Gastrocnemius medialis (tissue), 4 donors: ENCODE measurements around the gene NLRC5. TPM values are rescaled to one million over a fixed set of nuclear protein-coding genes. Genes with fewer than 3 reads are reported as not detected.
"Not testable (repeated sequence)": the region's sequence is repeated elsewhere in the genome, so short reads cannot be mapped to it uniquely, and the experiment has no call there.

ENCODE experiments used
- ATAC-seq, 2 donors: fragments of 150-250 bp; one replicate each; pipeline ENCODE4 v1.9.1; 2016
- DNase-seq, 2 donors: peaks; one replicate each; pipeline ENCODE4 v3.0.0-alpha.2; 2019
- H3K27ac ChIP-seq, 4 donors: fragments of 200-600 bp; sonication (generic); 1 replicate in 1 of 4; 2 replicates in 3 of 4; pipeline ENCODE4 v1.5.1; 2016 to 2018; ENCODE audit warnings: mild to moderate bottlenecking in 2 of 4, moderate library complexity in 1 of 4
- H3K27me3 ChIP-seq, 3 donors: fragments of 200-600 bp; sonication (generic) in 2 of 3; 1 replicate in 1 of 3; 2 replicates in 2 of 3; pipeline versions ENCODE4 v1.5.1 to v1.6.0; 2016 to 2019; ENCODE audit warnings: mild to moderate bottlenecking in 1 of 3, moderate library complexity in 1 of 3
- H3K36me3 ChIP-seq, 2 donors: fragments of 200-600 bp; sonication (generic) in 1 of 2; one replicate each; pipeline ENCODE4 v1.5.1; 2017 to 2018
- H3K4me1 ChIP-seq, 2 donors: fragments of 200-600 bp; sonication (generic) in 1 of 2; one replicate each; pipeline ENCODE4 v1.5.1; 2016 to 2017; ENCODE audit warnings: mild to moderate bottlenecking in 2 of 2
- H3K4me3 ChIP-seq, 4 donors: fragments of 200-600 bp; sonication (generic) in 3 of 4; 1 replicate in 1 of 4; 2 replicates in 3 of 4; pipeline ENCODE4 v1.5.1; 2016 to 2019; ENCODE audit warnings: mild to moderate bottlenecking in 2 of 4
- H3K9me3 ChIP-seq, 3 donors: fragments of 200-600 bp; sonication (generic) in 2 of 3; 1 replicate in 1 of 3; 2 replicates in 2 of 3; pipeline ENCODE4 v1.5.1; 2016 to 2019
- CTCF ChIP-seq, 5 experiments: fragments of 450-650 bp in 3 of 5; fragments of 200-600 bp in 2 of 5; sonication (generic) in 2 of 5; IDR thresholded peaks in 4 of 5; conservative IDR thresholded peaks in 1 of 5; 1 replicate in 4 of 5; 2 replicates in 1 of 5; pipeline ENCODE4 v1.5.1; 2016 to 2019; ENCODE audit warnings: antibody characterized with exemption in 5 of 5, mild to moderate bottlenecking in 3 of 5, moderate library complexity in 3 of 5
- POLR2A ChIP-seq, 2 donors: fragments of 450-650 bp; IDR thresholded peaks; one replicate each; pipeline ENCODE4 v1.6.1; 2017; ENCODE audit warnings: antibody characterized with exemption in 2 of 2, mild to moderate bottlenecking in 2 of 2, moderate library complexity in 2 of 2
- in situ Hi-C, 4 donors: fragments of 200-750 bp; cut with MboI; loops; one replicate each; pipeline versions ENCODE4 v1.15.0 to v1.8.0; 2017; ENCODE audit warnings: low sequenced_read_pairs in 4 of 4
- intact Hi-C: fragments of 100-400 bp; cut with DNase I; formaldehyde crosslinking; loops from one replicate; pipeline ENCODE4 v1.15.1; 2023; ENCODE audit warnings: low total_unique reads
- total RNA-seq, 4 donors: library from RNA; depleted of rRNA; stranded (reverse); fragments of >200 nt; gene quantifications; one replicate each; pipeline versions ENCODE4 v1.1.0 to v1.2.3, GENCODE V29; 2016

NLRC5 gene
- total RNA-seq, 4 donors from 2014 or later: 2.5 to 9.4 (median 5.1) TPM

DNA sequence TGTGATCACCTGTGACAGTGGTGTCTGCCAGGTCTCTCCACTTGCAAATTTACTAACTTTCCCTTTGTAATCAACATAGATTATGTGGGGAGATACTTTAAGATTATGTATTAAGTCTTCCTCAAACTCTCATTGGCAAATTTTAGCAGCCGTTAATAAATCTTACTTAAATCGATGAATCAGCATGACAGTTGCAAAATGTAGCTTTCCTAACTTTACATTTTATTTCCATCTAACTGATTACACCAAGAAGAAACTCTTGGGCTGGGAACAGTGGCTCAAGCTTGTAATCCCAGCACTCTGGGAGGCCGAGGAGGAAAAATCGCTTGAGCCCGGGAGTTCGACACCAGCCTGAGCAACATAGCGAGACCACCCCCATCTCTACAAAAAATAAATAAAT is 79.7 kb downstream of the NLRC5 start:
- no peaks in the 10 kb centered on the region for H3K36me3 ChIP-seq
- intact Hi-C loops: no loop called here
- DNase-seq (no peak), ATAC-seq (no peak)
- H3K27ac ChIP-seq: no peak overlapping the region
- in situ Hi-C loops: no loop called here
- no peaks in the 10 kb centered on the region for H3K9me3 ChIP-seq
- TF ChIP-seq CTCF (IDR thresholded peaks at IDR 0.05 in 4 of 5, conservative IDR thresholded peaks at IDR 0.05 in 1 of 5): no peak
- TF ChIP-seq POLR2A (IDR thresholded peaks at IDR 0.05): no peak
- H3K4me1 ChIP-seq: peaks cover 0 to 4% of the 10 kb centered on the region in 2 donors
- no peaks in the 10 kb centered on the region for H3K27me3 ChIP-seq
- H3K4me3 ChIP-seq: no peak overlapping the region

GRCh38 chr16:57069635-57070370 is 80.4 kb downstream of the NLRC5 start:
- no peaks in the 10 kb centered on the region for H3K27me3 ChIP-seq
- H3K27ac ChIP-seq: no peak overlapping the region
- no peak for DNase-seq
- H3K9me3 ChIP-seq: no peaks in the 10 kb centered on the region
- in situ Hi-C loops (no loop called here), intact Hi-C loops (no loop called here)
- no peak for ATAC-seq
- H3K36me3 ChIP-seq: no peaks in the 10 kb centered on the region
- TF ChIP-seq CTCF (IDR thresholded peaks at IDR 0.05 in 4 of 5, conservative IDR thresholded peaks at IDR 0.05 in 1 of 5) (no peak), POLR2A (IDR thresholded peaks at IDR 0.05) (no peak)
- peaks cover 0 to 4% of the 10 kb centered on the region in 2 donors for H3K4me1 ChIP-seq
- H3K4me3 ChIP-seq: no peak overlapping the region

DNA sequence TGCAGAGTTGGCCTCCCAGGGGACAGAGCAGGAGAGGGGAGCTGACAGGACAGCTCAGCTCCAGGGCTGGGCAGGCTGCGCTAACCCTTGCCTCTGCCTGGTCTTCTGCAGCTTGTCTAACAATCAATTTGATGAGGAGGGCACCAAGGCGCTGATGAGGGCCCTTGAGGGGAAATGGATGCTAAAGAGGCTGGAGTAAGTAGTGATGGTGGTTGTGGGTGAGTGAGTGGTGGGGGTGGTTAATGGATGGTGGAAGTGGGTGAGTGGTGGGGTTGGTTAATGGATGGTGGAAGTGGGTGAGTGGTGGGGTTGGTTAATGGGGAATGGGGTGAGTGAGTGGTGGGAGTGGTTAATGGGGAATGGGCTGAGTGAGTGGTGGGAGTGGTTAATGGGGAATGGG is 81.1 kb downstream of the NLRC5 start:
- intact Hi-C loops (no loop called here), in situ Hi-C loops (no loop called here)
- H3K27me3 ChIP-seq: no peaks in the 10 kb centered on the region
- no peak overlapping the region for H3K4me3 ChIP-seq
- no peak overlapping the region for H3K27ac ChIP-seq
- TF ChIP-seq CTCF (IDR thresholded peaks at IDR 0.05 in 4 of 5, conservative IDR thresholded peaks at IDR 0.05 in 1 of 5) (no peak), POLR2A (IDR thresholded peaks at IDR 0.05) (no peak)
- DNase-seq (no peak), ATAC-seq (no peak)
- peaks cover 0 to 4% of the 10 kb centered on the region in 2 donors for H3K4me1 ChIP-seq
- no peaks in the 10 kb centered on the region for H3K9me3 ChIP-seq
- no peaks in the 10 kb centered on the region for H3K36me3 ChIP-seq

DNA sequence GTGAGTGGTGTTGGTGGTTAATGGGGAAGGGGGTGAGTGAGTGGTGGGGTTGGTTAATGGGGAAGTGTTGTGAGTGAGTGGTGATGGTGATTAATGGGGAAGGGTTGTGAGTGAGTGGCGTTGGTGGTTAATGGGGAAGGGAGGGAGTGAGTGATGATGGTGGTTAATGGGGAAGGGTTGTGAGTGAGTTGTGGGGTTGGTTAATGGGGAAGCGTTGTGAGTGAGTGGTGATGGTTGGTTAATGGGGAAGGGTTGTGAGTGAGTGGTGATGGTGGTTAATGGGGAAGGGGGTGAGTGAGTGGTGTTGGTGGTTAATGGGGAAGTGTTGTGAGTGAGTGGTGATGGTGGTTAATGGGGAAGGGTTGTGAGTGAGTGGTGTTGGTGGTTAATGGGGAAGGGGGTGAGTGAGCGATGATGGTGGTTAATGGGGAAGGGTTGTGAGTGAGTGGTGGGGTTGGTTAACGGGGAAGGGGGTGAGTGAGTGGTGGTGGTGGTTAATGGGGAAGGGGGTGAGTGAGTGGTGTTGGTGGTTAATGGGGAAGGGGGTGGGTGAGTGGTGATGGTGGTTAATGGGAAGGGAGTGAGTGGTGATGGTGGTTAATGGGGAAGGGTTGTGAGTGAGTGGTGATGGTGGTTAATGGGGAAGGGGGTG is 81.8 kb downstream of the NLRC5 start:
- H3K4me1 ChIP-seq, H3K27me3 ChIP-seq, ATAC-seq, in situ Hi-C loops, DNase-seq, H3K9me3 ChIP-seq, H3K36me3 ChIP-seq, intact Hi-C loops, H3K4me3 ChIP-seq: not testable (repeated sequence)
- H3K27ac ChIP-seq: peak overlapping the region in 2 of 4 donors; percentile 4 to 57

- Histone ChIP-seq H3K27me3 (no peaks in the 10 kb centered on the region), H3K4me3 (no peak overlapping the region), H3K9me3 (no peaks in the 10 kb centered on the region), H3K4me1 (peaks cover 0 to 4% of the 10 kb centered on the region in 2 donors), H3K27ac (peak overlapping the region in 3 of 4 donors; percentile 4 to 57 (median 49)), H3K36me3 (no peaks in the 10 kb centered on the region)
- in situ Hi-C loops: no loop called here
- ATAC-seq (peak; percentile 73 to 80), DNase-seq (no peak)
- intact Hi-C loops: no loop called here
- no peak for TF ChIP-seq CTCF (IDR thresholded peaks at IDR 0.05 in 4 of 5, conservative IDR thresholded peaks at IDR 0.05 in 1 of 5)
- no peak for TF ChIP-seq POLR2A (IDR thresholded peaks at IDR 0.05)
Observed at GRCh38 chr16:57071831-57072582, 82.7 kb downstream of the NLRC5 start.
